Nephron progenitor cell (in vitro differentiated cells): ENCODE measurements around the gene CHEK2.

Experiments used
- DNase-seq: peaks from one replicate; pipeline ENCODE4 v3.0.0; 2021
- H3K27ac Mint-ChIP-seq: 2 replicates; pipeline ENCODE4 v1.8.0; 2021; ENCODE audit warnings: mild to moderate bottlenecking, moderate library complexity, mixed read lengths
- H3K27me3 Mint-ChIP-seq: 2 replicates; pipeline ENCODE4 v1.8.0; 2021; ENCODE audit warnings: mild to moderate bottlenecking, low read depth, mixed read lengths; ENCODE audit not compliant: poor library complexity
- H3K36me3 Mint-ChIP-seq: 2 replicates; pipeline ENCODE4 v1.8.0; 2021; ENCODE audit warnings: low read depth, mixed read lengths
- H3K4me1 Mint-ChIP-seq: 2 replicates; pipeline ENCODE4 v1.8.0; 2021; ENCODE audit warnings: mixed read lengths
- H3K4me3 Mint-ChIP-seq: 2 replicates; pipeline ENCODE4 v1.8.0; 2021; ENCODE audit warnings: mild to moderate bottlenecking, moderate library complexity, mixed read lengths
- H3K9me3 Mint-ChIP-seq: 2 replicates; pipeline ENCODE4 v1.8.0; 2021; ENCODE audit warnings: mild to moderate bottlenecking, moderate library complexity, mixed read lengths
- TF ChIP-seq, protein P1 (sequence below): fragments of 200-600 bp; sonication (generic); IDR thresholded peaks from 2 replicates; pipeline ENCODE4 v1.5.0; 2021; ENCODE audit warnings: antibody characterized with exemption

CHEK2 gene

GRCh38 chr22:28647216-28647615 is 94.4 kb downstream of the CHEK2 start:
- Mint-ChIP-seq H3K4me3 (no peak overlapping the region), H3K27me3 (peaks cover 2% of the 10 kb centered on the region), H3K36me3 (peaks cover 39% of the 10 kb centered on the region), H3K27ac (no peak overlapping the region), H3K4me1 (peaks cover 4% of the 10 kb centered on the region), H3K9me3 (peaks cover 12% of the 10 kb centered on the region)
- no peak for DNase-seq
- TF ChIP-seq, protein P1, sequence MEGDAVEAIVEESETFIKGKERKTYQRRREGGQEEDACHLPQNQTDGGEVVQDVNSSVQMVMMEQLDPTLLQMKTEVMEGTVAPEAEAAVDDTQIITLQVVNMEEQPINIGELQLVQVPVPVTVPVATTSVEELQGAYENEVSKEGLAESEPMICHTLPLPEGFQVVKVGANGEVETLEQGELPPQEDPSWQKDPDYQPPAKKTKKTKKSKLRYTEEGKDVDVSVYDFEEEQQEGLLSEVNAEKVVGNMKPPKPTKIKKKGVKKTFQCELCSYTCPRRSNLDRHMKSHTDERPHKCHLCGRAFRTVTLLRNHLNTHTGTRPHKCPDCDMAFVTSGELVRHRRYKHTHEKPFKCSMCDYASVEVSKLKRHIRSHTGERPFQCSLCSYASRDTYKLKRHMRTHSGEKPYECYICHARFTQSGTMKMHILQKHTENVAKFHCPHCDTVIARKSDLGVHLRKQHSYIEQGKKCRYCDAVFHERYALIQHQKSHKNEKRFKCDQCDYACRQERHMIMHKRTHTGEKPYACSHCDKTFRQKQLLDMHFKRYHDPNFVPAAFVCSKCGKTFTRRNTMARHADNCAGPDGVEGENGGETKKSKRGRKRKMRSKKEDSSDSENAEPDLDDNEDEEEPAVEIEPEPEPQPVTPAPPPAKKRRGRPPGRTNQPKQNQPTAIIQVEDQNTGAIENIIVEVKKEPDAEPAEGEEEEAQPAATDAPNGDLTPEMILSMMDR = no peak

DNA sequence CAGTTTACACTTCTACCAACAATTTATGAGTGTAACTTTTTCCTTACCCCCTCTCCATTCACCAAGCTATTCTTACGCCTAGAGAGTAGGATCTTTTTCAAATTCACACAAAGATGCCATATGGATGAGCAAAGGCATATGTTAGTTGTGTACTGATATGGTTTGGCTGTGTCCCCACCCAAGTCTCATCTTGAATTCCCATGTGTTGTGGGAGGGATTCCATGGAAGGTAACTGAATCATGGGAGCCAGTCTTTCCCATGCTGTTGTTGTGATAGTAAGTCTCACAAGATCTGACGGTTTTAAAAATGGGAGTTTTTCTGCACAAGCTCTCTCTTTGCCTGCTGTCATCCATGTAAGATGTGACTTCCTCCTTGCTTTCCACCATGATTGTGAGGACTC is 102.3 kb downstream of the CHEK2 start:
- H3K27ac Mint-ChIP-seq = no peak overlapping the region
- peaks cover 4% of the 10 kb centered on the region for H3K4me1 Mint-ChIP-seq
- peaks cover 20% of the 10 kb centered on the region for H3K9me3 Mint-ChIP-seq
- peaks cover 2% of the 10 kb centered on the region for H3K27me3 Mint-ChIP-seq
- no peak overlapping the region for H3K4me3 Mint-ChIP-seq
- TF ChIP-seq, protein P1 = no peak
- H3K36me3 Mint-ChIP-seq = peaks cover 41% of the 10 kb centered on the region
- no peak for DNase-seq
